GM12872 (cell line): Measurements from ENCODE around the gene CACNA2D2.

ENCODE experiments used
- CTCF ChIP-seq: IDR thresholded peaks from 3 replicates; pipeline ENCODE4 v1.5.1; 2011; ENCODE audit warnings: low read depth, mild to moderate bottlenecking, low read length, moderate library complexity; ENCODE audit not compliant: insufficient read depth

CACNA2D2 gene

GRCh38 chr3:50533316-50533715 lies 29.9 kb upstream of the CACNA2D2 start:
- TF ChIP-seq CTCF, result no peak

GRCh38 chr3:50532062-50532705 lies 28.8 kb upstream of the CACNA2D2 start:
- TF ChIP-seq CTCF, result no peak

GRCh38 chr3:50531201-50531600 lies 27.8 kb upstream of the CACNA2D2 start:
- no peak for TF ChIP-seq CTCF

GRCh38 chr3:50530001-50530970 lies 26.9 kb upstream of the CACNA2D2 start:
- no peak for TF ChIP-seq CTCF

GRCh38 chr3:50525987-50526386 lies 22.6 kb upstream of the CACNA2D2 start:
- TF ChIP-seq CTCF, result no peak

- no peak for TF ChIP-seq CTCF
Observed at GRCh38 chr3:50525191-50525910, 21.9 kb upstream of the CACNA2D2 start.

- no peak for TF ChIP-seq CTCF
Observed at GRCh38 chr3:50524746-50525145, 21.3 kb upstream of the CACNA2D2 start.
